Measurements from ENCODE around the gene H2AZ2.
"Not testable (repeated sequence)": the region's sequence is repeated elsewhere in the genome, so short reads cannot be mapped to it uniquely, and the experiment has no call there.

Gene H2AZ2

GRCh38 chr7:44870336-44870735, 22.4 kb upstream of the H2AZ2 start:
- DNase-seq = not testable (repeated sequence)

GRCh38 chr7:44867073-44867995, 19.4 kb upstream of the H2AZ2 start:
- no peak for DNase-seq

GRCh38 chr7:44861949-44862348, 14.1 kb upstream of the H2AZ2 start:
- not testable (repeated sequence) for DNase-seq

DNA sequence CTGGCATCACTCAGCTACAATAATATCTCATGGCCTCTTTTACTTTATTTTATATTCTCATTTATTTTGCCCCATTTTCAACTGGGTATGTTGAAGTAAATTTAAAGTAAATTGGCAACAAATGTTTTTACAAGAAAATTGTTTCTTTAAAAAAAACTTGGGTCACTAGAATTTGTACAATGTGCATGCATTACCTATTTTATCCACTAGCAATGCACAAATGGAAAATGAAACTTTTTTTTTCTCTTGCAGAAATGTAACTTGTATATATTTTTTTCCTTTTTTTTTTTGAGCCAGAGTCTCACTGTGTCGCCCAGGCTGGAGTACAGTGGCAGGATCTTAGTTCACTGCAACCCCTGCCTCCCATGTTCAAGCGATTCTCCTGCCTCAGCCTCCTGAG, 10.3 kb upstream of the H2AZ2 start:
- no peak for DNase-seq

DNA sequence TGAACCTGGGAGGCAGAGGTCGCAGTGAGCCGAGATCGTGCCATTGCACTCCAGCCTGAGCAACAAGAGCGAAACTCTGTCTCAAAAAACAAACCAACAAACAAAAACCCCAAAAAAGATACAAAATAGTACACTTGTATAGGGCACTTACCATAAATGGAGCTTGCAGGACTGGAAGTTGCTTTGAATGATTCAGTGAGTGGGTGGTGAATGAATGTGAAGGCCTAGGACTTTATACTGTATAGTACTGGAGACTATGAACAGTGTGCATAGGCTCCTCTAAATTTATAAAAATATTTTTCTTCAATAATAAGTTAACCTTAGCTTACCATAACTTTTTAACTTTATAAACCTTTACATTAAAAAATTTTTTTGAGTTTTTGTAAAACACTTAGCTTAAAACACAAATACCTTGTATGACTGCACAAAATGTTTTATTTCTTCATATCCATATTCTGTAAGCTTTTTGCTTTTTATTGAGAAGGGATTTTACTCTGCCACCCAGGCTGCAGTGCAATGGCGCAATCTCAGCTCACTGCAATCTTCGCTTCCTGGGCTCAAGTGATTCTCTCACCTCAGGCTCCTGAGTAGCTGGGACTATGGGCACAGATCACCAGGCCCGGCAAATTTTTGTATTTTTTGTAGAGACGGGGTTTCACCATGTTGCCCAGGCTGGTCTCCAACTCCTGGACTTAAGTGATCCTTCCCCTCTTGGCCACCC, 6.9 kb upstream of the H2AZ2 start:
- no peak for DNase-seq

GRCh38 chr7:44853391-44853790, 5.5 kb upstream of the H2AZ2 start:
- DNase-seq = no peak

GRCh38 chr7:44852590-44852989, 4.7 kb upstream of the H2AZ2 start:
- DNase-seq = no peak

- DNase-seq = no peak
These were observed 2.1 kb upstream of the H2AZ2 start for GRCh38 chr7:44849885-44850544.

DNA sequence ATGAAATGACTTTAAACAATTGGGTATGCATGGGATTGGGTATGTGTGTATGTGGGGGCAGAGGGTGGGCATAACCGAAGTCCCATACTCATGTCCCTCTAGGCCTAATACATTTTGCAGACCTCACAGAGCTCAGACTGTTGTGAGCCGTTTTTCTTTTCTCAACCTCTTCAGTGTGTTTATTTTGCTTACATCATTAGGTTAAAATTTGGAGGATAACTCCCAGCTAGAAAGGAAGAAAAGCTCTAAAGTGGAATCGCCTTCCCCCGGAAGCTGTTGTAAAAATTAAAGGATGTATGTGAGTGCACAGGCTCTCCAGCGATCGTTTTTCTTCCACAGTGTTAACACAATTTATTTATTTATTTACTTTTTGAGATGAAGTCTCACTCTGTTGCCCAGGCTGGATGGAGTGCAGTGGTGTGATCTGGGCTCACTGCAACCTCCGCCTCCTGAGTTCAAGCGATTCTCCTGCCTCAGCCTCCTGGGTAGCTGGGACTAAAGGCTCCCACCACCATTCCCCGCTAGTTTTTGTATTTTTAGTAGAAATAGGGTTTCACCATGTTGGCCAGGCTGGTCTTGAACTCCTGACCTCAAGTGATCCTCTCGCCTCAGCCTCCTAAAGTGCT, 1.5 kb upstream of the H2AZ2 start:
- DNase-seq = no peak

GRCh38 chr7:44847509-44847919, 373 bp downstream of the H2AZ2 start:
- peak in 1 of 2 experiments; percentile 64 for DNase-seq

DNA sequence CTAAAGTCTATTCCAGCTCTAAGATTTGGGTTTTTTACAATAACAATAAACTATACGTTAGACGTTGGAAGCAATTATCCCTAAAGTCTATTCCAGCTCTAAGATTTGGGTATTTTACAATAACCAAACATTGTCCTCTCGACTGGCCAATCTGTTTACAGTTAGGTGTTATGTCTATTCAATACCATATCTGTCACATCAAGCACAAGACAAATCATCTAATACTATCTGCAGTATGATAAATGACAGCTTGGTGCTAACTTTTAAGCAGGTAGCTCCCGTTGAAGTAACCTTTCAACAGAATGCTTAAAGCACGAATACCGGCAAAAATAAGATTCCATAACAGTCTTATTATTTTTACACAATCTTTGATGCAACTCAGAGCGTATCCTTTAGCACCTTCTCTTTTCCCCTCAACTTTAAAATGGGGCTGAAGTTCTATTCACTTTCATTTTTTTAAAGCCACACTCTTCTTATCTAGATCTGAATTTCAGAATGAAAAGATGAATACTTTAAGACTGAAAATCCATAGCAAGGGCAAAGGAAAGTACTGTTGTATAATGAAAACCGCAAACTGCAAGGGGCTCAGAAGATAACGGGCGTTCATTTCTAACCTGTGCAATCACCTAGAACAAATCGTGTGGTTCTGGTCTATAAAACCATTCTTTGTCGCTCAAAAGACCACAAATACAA, 925 bp downstream of the H2AZ2 start:
- no peak for DNase-seq

DNA sequence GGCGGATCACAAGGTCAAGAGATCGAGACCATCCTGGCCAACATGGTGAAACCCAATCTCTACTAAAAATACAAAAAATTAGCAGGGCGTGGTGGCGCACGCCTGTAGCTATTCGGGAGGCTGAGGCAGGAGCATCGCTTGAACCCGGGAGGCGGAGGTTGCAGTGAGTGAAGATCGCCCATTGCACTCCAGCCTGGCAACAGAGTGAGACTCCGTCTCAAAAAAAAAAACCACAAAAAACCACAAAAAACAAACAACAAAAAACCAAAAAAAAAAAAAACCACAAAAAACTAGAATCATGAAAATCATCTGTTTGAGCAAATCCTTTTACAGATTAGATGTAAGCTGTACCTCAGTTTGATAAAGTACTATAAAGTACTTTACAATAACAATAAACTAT, 1.5 kb downstream of the H2AZ2 start:
- not testable (repeated sequence) for DNase-seq

- no peak for DNase-seq
These were observed 2.4 kb downstream of the H2AZ2 start for GRCh38 chr7:44845451-44845850.

GRCh38 chr7:44843440-44843839, 4.4 kb downstream of the H2AZ2 start:
- DNase-seq = not testable (repeated sequence)

DNA sequence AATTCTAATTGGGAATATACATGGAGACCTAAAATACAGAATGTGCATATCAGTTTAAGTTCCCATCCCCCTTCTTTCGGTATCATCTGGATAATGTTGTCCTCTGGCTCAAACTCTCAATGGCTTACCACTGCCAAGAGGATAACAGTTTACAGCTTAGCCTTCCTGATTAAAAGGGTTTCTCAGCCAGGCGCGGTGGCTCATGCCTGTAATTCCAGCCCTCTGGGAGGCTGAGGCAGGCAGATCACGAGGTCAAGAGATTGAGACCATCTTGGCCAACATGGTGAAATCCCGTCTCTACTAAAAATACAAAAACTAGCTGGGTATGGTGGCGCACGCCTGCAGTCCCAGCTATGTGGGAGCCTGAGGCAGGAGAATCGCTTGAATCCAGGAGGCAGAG, 5.2 kb downstream of the H2AZ2 start:
- DNase-seq = not testable (repeated sequence)

GRCh38 chr7:44838751-44839150, 9.1 kb downstream of the H2AZ2 start:
- DNase-seq = no peak

DNA sequence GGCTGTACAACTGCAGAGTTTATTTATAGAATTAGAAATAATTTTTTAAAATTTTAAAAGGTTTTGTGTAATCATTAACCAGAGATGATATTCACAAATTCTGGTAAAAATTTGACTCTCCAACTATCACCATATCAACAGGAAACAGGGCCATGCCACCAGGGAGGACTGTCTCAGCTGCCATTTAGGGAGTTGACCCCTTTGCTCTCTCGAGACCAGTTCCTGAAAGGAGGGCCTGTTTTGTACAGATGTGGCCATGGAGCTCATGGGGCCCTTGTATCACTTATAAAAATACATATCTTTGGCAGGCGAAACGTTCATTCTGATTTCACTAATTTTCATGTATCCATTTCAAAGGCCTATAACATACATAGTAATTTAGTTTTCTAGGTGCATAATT, 20.3 kb downstream of the H2AZ2 start:
- DNase-seq = no peak

DNA sequence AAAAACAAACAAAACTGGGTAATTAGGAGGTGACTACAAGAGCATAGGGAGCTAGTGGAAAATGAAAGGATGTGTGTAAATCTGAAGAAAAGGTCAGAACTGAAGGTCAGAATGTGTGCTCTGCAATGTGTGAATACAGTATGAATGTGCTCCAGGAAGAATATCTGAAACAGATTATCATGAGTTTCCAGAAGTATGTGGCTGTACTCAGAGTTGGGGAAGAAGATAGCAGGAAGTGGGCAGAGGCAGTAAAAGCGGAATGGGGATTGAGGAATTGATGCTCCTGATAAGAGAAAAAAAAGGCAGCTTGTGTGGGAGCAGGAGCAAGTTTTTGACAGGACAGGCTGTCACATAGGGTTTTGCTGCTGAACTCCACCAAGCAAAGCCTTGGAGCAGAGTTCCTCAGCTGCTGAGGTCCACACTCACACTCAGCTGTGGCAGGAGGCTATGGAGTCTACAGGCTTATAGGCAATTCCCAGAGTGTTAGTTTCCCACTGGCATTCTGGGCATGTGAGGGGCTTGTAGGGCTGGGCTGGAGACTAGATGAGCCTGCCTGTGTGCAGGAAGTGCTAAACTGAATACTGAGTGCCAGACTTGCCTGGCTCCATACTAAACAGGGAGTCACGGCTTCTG, 22.9 kb downstream of the H2AZ2 start:
- DNase-seq = no peak

DNA sequence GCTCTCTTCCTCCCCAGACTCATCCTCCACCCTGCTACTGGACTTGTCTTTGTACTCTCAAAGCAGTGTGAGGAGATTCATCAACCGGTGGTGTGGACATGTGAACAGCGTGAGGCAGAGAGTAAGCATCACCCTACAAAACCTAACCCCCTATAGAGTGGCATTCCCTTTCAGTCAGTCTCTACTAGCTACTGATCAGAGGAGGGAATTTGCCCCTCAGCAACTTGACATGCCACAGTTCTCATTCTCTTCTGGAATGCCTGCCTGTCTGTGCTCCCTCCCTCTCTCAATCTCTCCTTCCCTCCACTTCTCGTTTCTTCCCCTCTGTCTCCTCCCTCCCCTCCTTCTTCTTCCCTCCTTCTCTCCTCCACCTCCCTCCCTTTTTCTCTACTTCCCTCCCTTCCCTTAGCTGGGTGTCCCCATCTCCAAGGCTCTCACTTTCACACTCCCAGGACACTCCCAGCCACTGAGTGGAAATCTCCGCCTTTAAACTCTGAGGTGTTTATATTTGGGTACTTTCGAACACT, 24.6 kb downstream of the H2AZ2 start:
- DNase-seq = no peak

GRCh38 chr7:44819292-44819691, 28.6 kb downstream of the H2AZ2 start:
- DNase-seq = no peak

DNA sequence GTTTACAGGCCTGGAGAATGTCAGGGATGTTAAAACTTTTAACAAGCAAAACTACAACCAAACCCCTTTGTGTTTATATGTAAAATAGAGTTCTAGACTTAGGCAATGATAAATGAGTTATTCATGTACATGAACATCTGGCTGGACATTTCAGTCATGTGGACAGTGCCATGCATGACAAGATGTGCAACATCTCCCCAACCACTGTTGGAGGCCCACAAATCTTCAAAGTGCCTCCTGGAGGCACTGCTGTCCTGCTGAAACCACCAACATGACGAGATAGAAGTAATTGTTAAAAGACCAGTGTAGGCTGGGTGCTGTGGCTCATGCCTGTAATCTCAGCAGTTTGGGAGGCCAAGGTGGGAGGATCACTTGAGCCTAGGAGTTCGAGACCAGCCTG, 33.0 kb downstream of the H2AZ2 start:
- no peak for DNase-seq

DNA sequence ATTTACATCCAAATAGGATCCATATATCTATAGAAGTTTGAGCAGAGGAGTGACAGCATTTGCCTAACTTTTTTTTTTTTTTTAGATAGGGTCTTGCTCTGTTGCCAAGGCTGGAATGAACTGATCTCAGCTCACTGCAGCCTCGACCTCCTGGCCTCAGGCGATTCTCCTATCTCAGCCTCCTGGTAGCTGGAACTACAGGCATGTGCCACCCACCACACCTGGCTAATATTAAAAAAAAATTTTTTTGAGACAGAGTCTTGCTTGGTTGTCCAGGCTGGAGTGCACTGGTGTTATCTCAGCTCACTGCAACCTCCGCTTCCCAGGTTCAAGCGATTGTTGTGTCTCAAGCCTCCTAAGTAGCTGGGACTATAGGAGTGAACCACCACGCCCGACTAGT, 36.3 kb downstream of the H2AZ2 start:
- no peak for DNase-seq
